HL-60 (cell line): ENCODE data around the gene TRH.
A peak's percentile ranks its signal among the peaks of the same experiment; 100 is the strongest.

ENCODE experiments used
- DNase-seq, 2 experiments: peaks; one replicate each; pipeline ENCODE4 v3.0.0-alpha.2; 2010 to 2020; ENCODE audit warnings: low read depth in 1 of 2, low spot score in 1 of 2
- H3K27ac ChIP-seq: fragments of 250-450 bp; sonication (Bioruptor Pico); replicated peaks from 2 replicates; pipeline ENCODE4 v1.5.1; 2020; ENCODE audit warnings: mild to moderate bottlenecking, moderate library complexity
- H3K27me3 ChIP-seq: fragments of 250-450 bp; sonication (Bioruptor Pico); 2 replicates; pipeline ENCODE4 v1.5.1; 2021; ENCODE audit warnings: mild to moderate bottlenecking, moderate library complexity; ENCODE audit not compliant: insufficient read depth, poor library complexity, severe bottlenecking
- H3K4me3 ChIP-seq: replicated peaks from 2 replicates; pipeline ENCODE4 v1.5.1; 2011; ENCODE audit warnings: mild to moderate bottlenecking, control low read depth, low read length; ENCODE audit not compliant: insufficient read depth
- CTCF ChIP-seq: IDR thresholded peaks from one replicate; pipeline ENCODE4 v1.5.1; 2011; ENCODE audit warnings: low read length, control low read depth, inconsistent platforms; ENCODE audit not compliant: insufficient read depth
- GABPA ChIP-seq: IDR thresholded peaks from 2 replicates; pipeline ENCODE4 v1.6.1; 2012; ENCODE audit warnings: low read depth
- POLR2AphosphoS5 ChIP-seq: IDR thresholded peaks from 2 replicates; pipeline ENCODE4 v1.6.1; 2012; ENCODE audit warnings: low read depth
- REST ChIP-seq: IDR thresholded peaks from 2 replicates; pipeline ENCODE4 v1.6.1; 2012; ENCODE audit warnings: low read depth; ENCODE audit not compliant: insufficient replicate concordance
- SPI1 ChIP-seq: IDR thresholded peaks from 2 replicates; pipeline ENCODE4 v1.6.1; 2012; ENCODE audit warnings: low read depth, mild to moderate bottlenecking, borderline replicate concordance

TRH gene

GRCh38 chr3:129973853-129974563, 512 bp upstream of the TRH start:
- TF ChIP-seq POLR2AphosphoS5: no peak
- TF ChIP-seq CTCF: no peak
- no peak for TF ChIP-seq REST
- no peak for TF ChIP-seq SPI1
- TF ChIP-seq GABPA: no peak
- DNase-seq: no peak
- H3K27me3 ChIP-seq: peaks cover 31% of the 10 kb centered on the region
- H3K27ac ChIP-seq: no peak overlapping the region
- no peak overlapping the region for H3K4me3 ChIP-seq

- TF ChIP-seq GABPA (no peak), REST (no peak), CTCF (no peak), POLR2AphosphoS5 (no peak), SPI1 (no peak)
- H3K27ac ChIP-seq: no peak overlapping the region
- H3K27me3 ChIP-seq: peaks cover 31% of the 10 kb centered on the region
- DNase-seq: peak; percentile 37 to 66
- no peak overlapping the region for H3K4me3 ChIP-seq
Observed at GRCh38 chr3:129974833-129975704, 549 bp downstream of the TRH start.

- DNase-seq: no peak
Observed at GRCh38 chr3:129975705-129976048, 1.2 kb downstream of the TRH start.

More at GRCh38 chr3:129975705-129976048, 1.2 kb downstream of the TRH start:
- TF ChIP-seq GABPA (no peak), REST (no peak), CTCF (no peak), POLR2AphosphoS5 (no peak), SPI1 (no peak)
- H3K27me3 ChIP-seq: peaks cover 31% of the 10 kb centered on the region
- H3K4me3 ChIP-seq: no peak overlapping the region
- H3K27ac ChIP-seq: no peak overlapping the region
